Measurements from ENCODE around the gene NR1H3. TPM values are rescaled to one million over a fixed set of nuclear protein-coding genes. Genes with fewer than 3 reads are reported as not detected.
A peak's percentile ranks its signal among the peaks of the same experiment; 100 is the strongest.

NR1H3 gene
- total RNA-seq, 3 donors from 2014 or later, result 49.1 to 73.5 (median 50.6) TPM

DNA sequence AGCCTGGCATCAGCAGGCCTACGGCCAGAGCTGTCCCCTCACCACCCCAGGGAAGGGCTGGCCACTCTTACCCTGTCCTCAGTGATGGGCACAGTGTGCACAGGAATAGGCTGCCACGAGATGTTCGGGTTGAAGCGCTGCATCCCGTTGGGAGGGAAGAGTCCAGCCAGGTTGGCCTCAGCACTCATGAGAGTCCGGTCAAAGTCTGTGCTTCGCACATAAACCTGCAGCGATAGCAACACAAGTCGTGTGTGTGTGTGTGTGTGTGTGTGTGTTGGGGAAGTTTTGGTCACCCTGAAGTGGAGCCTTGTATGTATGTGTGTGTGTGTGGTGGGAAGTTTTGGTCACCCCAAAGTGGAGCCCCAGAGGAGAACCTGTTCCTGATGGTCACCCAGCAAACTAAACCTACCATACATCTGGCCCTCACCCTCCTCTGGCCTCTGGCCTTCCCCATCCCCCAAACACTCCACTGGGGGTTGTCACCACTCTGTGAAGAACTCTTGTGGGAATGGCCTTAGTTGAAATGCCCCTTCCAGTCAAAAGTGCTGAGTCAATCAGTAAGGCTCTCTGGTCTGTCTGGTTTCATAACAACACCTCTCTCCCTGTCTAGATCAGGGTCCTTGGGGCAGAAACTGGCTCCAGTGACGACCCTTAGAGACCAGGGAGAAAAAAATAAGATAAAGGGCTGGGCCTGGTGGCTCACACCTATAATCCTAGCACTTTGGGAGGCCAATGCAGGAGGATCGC is 12.0 kb upstream of the NR1H3 start:
- TF ChIP-seq, protein P1, sequence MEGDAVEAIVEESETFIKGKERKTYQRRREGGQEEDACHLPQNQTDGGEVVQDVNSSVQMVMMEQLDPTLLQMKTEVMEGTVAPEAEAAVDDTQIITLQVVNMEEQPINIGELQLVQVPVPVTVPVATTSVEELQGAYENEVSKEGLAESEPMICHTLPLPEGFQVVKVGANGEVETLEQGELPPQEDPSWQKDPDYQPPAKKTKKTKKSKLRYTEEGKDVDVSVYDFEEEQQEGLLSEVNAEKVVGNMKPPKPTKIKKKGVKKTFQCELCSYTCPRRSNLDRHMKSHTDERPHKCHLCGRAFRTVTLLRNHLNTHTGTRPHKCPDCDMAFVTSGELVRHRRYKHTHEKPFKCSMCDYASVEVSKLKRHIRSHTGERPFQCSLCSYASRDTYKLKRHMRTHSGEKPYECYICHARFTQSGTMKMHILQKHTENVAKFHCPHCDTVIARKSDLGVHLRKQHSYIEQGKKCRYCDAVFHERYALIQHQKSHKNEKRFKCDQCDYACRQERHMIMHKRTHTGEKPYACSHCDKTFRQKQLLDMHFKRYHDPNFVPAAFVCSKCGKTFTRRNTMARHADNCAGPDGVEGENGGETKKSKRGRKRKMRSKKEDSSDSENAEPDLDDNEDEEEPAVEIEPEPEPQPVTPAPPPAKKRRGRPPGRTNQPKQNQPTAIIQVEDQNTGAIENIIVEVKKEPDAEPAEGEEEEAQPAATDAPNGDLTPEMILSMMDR (IDR thresholded peaks at IDR 0.05), result no peak
- DNase-seq (no peak), ATAC-seq (no peak)
- Histone ChIP-seq H3K36me3 (ENCODE audit: low read depth) (no peaks in the 10 kb centered on the region), H3K4me1 (ENCODE audit: low read depth) (peaks cover 14% of the 10 kb centered on the region), H3K9me3 (no peaks in the 10 kb centered on the region), H3K4me3 (no peak overlapping the region)
- intact Hi-C loops (cut with DNase I, micrococcal nuclease), result no loop called here

DNA sequence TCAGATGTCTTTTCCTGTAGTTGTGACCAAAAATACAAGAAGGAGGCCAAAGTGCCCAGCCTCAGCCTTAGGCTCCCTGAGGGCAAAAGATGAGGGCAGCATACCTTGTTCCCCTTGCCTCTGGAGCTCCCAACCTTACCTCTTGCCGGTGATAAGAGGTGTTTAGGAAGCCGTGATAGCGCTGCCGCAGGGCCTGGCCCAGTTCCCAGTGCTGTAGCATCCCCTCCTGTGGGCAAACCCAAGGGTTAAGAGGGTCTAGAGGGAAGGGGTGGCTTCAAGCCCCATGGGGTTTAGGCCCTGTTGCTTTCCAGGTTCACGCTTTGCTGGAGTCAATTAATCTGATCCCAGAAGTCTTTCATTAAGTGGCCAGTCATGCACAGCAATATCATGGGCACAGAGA is 10.3 kb upstream of the NR1H3 start:
- H3K9me3 ChIP-seq, result no peaks in the 10 kb centered on the region
- peaks cover 14% of the 10 kb centered on the region for H3K4me1 ChIP-seq (ENCODE audit: low read depth)
- intact Hi-C loops (cut with DNase I, micrococcal nuclease), result no loop called here
- DNase-seq (no peak), ATAC-seq (no peak)
- TF ChIP-seq, protein P1 (IDR thresholded peaks at IDR 0.05), result no peak
- no peaks in the 10 kb centered on the region for H3K36me3 ChIP-seq (ENCODE audit: low read depth)
- no peak overlapping the region for H3K4me3 ChIP-seq

DNA sequence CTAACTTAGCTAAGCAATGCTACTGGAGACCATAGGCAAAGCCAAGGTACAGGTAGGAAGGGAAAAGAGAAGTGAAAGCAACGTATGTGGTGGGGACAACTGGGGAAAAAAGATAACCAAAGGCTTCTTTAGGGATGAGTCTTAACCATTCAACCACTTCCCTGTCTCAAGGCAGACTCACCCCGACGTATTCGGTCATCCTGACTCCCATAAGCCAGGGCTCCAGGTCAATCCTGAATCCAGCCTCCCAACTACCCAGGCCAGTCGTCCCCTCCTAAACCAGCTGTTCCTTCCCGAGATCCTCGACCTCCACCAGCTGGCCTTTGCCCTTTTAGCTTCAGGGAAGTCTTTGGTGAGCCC is 9.5 kb upstream of the NR1H3 start:
- TF ChIP-seq, protein P1 (IDR thresholded peaks at IDR 0.05), result no peak
- Histone ChIP-seq H3K36me3 (ENCODE audit: low read depth) (no peaks in the 10 kb centered on the region), H3K4me1 (ENCODE audit: low read depth) (peaks cover 16% of the 10 kb centered on the region), H3K9me3 (no peaks in the 10 kb centered on the region), H3K4me3 (peak overlapping the region; percentile 45)
- no peak for DNase-seq
- ATAC-seq, result peak; percentile 40
- intact Hi-C loops (cut with DNase I, micrococcal nuclease), result no loop called here

DNA sequence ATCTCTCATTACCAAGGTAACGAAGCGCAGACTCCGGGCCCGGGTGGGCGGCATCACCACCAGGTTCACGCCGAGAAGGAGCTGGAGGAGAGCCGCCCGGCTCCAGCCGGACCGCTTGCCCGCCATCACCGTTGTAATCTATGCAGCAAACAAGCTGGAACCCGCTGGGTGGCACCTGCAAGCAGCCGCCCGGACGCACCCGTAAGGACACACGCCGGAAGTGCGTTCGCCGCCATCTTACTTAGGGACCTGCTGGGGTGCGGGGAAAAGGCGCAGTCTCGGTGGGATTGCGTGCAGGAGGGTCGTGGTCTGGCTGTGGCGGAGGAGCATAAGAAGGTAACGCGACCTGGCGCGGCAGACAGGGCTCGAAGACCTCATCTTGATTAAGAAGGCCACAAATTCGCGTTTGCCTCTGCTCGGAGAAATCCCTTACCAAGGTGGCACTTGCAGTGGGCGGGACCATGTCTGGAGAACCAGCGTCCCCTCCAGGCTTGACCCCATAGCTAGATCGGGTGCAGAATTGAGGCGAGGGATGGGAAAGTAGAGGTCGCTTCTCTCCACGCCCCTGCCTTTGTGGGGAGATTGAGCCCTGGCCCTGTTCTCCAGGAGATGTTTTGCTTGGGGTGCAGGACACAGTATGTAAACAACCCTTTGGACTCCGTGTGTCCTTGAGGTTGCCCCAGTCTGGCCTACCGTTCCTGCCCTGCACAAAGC is 9.0 kb upstream of the NR1H3 start, which contains the start of gene ACP2:
Gene ACP2 (minus strand): TSS at position 151 of the 714 bp plus-strand sequence. CDS start 25 bp downstream, at position 126.
- Histone ChIP-seq H3K4me1 (ENCODE audit: low read depth) (peaks cover 21% of the 10 kb centered on the region), H3K36me3 (ENCODE audit: low read depth) (no peaks in the 10 kb centered on the region), H3K9me3 (no peaks in the 10 kb centered on the region), H3K4me3 (peak within 1 kb of the TSS; percentile 45)
- peak; percentile 99 for ATAC-seq
- intact Hi-C loops (cut with DNase I, micrococcal nuclease), result no loop called here
- TF ChIP-seq, protein P1 (IDR thresholded peaks at IDR 0.05), result no peak
- DNase-seq, result peak; percentile 90 to 94 (median 91)

DNA sequence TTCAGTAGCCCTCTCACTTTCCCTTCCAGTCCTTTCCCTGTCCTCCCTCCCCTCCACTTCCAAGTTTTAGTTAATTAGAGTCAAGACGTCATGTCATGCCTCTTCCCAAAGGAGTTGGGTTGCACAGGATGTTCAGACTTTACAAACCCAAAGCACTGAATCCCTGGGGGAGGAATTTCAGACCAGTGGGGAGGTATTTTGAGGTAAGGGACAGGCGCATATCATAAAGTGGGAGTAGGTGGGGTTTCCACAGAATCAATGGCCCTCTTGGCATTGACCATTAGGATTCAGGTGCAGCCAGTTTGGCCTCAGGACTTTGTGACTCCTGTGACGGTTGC is 8.4 kb upstream of the NR1H3 start:
- intact Hi-C loops (cut with DNase I, micrococcal nuclease), result no loop called here
- TF ChIP-seq, protein P1 (IDR thresholded peaks at IDR 0.05), result no peak
- no peaks in the 10 kb centered on the region for H3K36me3 ChIP-seq (ENCODE audit: low read depth)
- DNase-seq (no peak), ATAC-seq (no peak)
- no peaks in the 10 kb centered on the region for H3K9me3 ChIP-seq
- peaks cover 25% of the 10 kb centered on the region for H3K4me1 ChIP-seq (ENCODE audit: low read depth)
- H3K4me3 ChIP-seq, result peak overlapping the region; percentile 45

Measured in mucosa of descending colon (tissue), 3 donors.